GM19438 (cell line): ENCODE results near the gene TSHZ1.

ENCODE experiments used
- ATAC-seq: cut with Tn5 transposase; IDR thresholded peaks from one replicate; pipeline ENCODE4 v1.9.1; 2021; ENCODE audit warnings: low read depth; ENCODE audit not compliant: unreplicated experiment

TSHZ1 gene

DNA sequence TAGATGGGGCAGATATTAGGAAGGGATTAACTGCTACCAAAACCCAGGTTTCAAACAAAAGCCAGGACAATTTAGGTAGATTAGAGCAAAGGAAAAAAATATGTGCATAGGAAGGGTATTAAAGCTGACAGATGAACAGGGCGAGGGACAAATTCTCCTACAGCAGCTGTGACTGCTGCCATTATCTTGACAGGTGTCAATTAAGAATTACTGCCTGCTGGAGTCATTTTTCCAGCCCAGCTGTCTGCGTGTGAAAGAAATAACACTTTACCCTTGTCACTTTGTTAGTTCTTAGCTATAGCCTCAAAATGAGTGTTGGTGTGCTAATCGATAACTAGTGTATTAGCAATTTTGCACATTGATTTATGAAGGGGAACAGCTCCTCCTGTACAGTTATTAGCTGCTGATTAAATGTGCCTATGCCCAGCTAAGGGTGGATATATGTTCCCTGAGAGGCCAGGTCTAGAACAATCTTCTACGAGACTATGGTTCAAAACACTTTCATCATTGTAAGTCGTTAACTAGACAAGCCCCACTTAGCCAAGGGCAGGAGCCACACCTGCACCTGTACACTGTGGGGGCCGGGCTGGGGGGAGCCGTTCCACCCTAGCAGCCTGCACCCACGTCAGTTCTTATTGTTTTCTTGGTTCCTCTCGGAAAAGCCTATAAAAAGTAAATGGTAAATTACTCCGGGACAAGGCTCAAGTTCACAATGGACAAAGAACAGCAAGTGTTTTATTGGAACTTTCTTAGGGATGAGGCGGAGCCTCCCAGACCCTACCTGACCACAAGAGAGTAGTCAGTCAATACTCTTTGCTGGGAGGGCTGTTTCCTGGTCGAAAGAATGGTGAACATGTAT is 7.7 kb downstream of the TSHZ1 start:
- ATAC-seq = no peak

DNA sequence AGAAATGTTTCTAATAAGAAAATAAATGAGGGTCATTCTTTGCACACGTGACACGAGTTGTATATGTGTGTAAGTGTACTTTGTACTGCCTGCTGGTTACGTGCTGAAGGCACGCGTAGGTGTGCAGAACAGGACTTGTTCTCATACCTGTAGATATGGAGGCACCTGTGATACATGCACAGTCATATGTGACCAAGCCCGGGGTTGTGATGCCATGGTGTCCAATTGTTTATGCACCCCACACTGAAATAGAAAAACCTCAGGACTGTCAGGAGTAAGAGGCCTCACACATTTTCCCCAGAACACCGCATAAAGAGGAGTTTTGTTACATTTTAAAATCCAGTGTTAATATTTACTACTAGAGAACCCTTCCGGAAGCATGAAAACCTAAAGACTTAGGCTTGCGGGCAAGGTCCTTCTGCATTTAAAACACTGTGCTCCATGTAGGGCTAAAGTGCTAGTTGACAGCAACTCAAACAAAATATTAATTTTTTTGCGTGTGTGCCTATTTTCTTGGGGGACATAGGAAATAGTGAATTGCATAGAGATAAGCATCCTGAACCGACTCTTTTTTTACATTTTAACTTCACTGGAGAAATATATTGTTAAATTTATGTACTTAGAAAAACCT is 9.3 kb downstream of the TSHZ1 start:
- no peak for ATAC-seq

DNA sequence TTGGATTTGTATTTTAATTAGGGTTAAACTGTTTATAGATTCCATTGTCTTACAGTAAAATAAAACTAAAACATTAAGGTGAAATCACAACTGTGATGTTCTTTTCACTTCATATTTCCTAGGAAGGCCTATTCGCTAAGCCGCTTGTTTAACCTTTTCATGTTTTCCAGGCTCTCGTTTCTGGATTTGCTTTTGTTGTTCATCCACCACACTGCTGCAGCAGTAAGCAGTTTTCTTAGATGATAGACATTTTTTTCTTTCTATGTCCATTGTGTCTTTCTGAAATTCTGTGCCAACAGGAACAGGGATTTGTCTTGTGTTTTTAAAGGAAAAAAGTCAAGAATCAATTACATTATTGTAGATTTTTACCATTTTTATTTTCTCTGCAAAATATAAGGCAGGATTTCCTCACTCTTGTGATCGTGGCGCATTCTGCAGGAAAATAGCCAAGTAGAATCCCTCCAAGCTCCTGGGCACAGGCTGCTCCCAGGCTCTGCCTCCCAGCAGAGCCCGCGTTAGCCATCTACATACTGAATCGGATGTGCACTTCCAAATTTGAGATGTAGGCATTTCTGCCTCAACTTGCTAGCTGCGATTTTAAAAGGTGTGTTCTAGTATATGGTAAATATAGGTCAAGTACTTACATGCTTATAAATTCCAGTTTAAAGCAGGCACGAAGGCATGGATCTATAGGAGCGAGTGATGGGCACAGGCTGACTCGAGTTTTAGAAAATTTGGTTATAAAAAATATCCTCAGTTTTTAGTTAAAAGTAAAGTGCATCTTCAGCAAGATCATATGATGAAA is 10.2 kb downstream of the TSHZ1 start:
- no peak for ATAC-seq

DNA sequence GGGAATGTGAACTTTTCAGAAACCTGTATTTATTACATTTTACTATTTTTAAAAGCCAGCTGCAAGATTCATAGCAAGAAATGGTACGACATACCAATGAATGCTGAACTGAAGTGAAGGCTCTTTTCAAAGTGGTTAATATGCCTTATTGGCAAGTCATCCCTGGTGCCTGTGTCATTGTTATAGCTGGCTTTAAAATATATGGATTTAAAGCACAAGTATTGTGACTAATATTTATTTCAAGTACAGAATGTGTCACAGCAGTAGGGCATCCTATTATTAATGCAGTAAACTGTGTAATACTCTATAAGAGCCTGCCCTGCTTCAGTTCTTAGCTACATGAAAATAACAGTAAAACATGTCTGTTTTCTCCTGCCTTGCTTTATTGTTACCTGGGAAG is 10.8 kb downstream of the TSHZ1 start:
- no peak for ATAC-seq

DNA sequence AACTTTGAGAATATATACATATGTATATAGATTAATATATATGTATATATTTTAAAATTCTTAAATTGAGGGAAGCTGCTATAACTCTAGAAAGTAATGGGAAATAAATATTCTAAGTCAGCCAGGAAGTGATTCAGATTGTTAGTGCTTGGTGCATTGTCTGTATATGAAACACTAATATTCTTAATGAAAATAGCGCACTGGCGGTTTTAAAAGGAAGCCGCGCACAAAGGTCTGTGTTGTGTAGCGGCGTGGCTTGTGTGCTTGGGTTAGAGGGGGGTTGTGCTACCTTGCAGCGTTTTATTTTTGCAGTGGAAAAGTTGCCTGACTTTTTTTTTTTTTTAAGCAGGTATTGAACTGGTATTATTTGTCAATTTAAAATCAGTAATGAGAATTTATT is 11.3 kb downstream of the TSHZ1 start:
- ATAC-seq = no peak

DNA sequence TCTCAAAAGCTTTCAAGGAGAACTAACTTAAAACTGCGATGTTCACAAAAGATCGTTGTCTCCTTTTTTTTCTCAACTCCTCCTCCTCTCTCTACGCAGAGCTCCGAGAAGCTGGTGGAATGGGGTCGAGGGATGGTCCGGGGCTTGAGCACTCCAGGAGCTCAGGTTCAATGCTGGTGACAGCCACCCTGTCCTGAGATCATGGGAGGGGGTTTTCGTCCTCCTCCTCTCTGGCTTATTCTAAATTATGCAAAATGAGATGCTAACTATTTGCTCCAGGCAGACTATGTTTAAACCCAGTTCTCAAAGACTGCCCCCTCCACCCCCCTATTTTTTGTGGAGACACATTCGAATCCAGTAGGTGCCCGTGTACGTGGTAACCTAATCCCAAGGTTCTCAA is 11.8 kb downstream of the TSHZ1 start:
- ATAC-seq = no peak

DNA sequence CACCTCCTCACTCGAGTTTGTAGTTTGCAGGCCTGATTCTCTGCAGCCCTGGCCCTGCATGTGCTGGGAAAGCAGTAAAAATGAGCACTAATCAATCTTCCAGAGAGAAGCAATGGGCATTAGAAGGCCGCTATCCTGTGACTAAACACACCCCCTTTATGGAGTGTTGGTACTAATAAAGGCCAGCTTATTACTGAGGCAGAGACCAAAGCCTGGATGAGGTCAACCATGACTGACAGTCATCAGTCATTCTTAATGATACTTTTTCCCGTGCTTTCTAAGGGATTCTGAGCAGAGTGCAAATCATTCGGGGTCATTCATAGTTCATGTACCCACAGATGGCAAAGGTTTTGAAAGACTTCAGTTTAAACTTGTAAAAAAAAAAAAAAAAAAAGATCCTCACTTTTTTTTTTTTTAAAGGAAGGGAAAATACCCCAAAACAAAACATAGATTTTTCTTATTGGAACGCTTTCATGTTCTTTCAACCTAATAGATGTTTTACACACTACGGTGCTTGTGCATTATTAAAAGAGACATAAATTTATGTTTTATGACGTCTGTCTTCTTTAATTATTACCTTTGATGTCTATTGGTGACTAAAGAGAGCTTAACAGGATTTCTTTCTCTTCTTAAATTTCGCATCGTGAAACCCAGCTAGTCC is 13.2 kb downstream of the TSHZ1 start:
- no peak for ATAC-seq

DNA sequence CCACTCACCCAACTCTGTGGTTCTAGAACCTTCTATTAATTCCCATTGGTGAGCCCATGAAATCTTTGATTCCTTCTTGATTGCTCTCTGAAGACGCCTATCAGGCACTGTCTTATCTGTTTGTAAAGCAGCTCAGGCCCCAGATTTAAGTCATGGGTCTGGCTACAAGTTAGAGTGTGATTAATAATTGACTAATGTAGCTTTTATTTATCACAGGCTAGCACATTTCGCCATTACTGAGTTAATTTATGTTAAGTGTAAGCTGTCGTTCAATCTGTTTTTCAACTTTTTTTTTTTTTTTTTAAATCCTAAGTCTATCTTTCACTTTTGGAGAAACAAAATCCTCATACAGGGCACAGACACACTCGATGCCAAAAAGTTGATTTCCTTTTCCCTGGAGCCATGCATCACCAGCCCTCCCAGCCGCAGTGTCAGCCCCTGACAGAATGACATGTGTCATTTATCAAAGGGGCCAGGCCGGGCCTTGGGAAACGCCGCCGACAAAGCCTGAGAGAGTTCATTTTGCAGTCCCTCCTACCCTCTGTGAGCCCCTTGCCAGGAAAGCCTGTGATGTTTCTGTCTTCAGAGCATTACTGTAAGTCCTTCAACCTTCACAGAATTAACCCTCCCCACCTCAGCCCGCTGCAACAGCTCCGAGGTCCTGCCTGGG is 15.8 kb downstream of the TSHZ1 start:
- no peak for ATAC-seq

DNA sequence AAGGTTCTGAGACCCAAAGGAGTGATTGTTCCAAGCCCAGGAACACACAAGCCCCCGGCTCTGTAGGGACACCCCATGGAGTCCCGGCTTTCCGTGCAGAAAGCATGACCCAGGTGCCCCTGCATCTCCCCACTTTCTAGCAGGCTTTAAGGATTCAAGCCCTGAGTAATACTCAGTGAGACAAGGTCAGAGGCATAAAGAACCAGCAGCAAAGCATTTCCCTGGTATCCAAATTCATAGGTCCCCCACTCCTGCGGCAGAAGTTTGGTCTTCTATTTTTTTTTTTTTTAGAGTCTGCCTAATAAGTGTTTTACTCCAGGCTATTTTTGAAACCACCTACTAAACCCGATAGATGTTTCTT is 16.3 kb downstream of the TSHZ1 start:
- no peak for ATAC-seq

DNA sequence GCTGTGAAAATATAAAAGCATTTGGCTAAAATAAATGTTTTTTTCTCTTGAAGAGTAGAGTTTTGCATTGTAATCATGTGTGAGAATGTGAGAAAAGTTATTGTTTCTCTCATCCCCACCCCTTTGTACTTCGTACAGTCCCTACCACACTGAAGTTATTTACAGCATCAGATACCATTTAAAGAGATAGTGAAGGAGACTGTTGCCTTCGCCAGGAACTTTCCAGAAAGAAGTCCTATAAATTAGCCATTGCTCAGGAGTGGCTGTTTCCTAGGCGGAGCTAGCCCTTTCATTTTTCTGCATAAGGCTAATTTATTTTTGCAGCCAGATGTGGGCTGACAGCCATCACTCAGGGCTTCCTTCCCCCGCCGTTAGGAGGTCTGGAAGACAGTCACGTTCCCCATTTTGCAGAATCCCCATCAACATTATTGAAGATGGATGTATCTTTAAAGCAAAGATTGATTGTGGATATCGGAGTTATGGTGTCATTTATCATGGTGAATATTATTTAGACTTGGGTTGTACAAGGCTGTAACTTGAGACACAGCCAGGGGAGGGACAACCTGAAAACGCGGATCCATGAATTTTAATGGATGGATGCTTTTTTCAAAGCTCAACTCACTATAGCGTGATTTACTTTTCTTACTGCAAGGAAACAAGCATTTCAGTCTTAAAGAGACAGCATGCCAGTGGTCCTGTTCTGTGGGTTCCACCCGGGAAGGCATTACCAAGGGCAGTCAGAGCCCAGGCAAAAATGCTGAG is 17.1 kb downstream of the TSHZ1 start:
- no peak for ATAC-seq

DNA sequence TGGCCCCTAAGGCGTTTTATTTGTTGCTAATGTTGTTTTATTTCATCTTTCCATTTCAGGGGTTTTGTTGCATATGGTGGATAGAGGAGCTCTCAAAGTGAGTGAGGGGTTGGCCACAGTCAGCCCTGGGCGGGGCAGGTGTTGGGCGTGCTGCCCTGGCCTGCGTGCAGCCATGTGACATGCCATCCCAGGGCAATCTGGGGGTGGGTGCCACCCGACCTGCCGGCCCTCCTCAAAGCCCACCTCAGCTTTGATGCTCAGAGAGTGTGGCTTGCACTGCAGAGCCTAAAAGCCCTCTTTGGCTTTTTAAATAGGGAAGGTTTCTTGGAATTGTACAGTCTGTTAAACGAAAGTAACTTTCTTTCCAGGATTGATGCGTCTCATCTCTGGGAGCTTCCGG is 18.4 kb downstream of the TSHZ1 start:
- ATAC-seq = no peak

DNA sequence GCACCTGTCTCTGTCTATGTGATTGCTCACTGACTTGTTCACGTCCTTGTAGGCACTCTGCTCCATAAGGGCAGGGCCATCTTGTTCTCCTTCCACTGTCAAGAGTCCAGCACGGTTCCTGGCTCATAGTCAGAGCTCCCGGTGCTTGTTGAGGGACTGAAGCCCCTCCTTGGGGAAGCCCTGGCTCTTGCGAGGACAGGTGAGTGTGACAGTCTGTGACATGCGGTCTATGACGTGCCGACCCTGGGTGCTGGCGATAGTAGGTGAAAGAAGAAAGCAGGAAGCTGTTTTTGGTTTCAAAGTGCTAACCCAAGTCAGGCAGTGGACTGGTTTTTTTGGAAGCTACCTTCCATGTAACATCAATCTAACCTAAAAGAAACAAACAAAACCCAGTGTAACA is 18.8 kb downstream of the TSHZ1 start:
- ATAC-seq = no peak

DNA sequence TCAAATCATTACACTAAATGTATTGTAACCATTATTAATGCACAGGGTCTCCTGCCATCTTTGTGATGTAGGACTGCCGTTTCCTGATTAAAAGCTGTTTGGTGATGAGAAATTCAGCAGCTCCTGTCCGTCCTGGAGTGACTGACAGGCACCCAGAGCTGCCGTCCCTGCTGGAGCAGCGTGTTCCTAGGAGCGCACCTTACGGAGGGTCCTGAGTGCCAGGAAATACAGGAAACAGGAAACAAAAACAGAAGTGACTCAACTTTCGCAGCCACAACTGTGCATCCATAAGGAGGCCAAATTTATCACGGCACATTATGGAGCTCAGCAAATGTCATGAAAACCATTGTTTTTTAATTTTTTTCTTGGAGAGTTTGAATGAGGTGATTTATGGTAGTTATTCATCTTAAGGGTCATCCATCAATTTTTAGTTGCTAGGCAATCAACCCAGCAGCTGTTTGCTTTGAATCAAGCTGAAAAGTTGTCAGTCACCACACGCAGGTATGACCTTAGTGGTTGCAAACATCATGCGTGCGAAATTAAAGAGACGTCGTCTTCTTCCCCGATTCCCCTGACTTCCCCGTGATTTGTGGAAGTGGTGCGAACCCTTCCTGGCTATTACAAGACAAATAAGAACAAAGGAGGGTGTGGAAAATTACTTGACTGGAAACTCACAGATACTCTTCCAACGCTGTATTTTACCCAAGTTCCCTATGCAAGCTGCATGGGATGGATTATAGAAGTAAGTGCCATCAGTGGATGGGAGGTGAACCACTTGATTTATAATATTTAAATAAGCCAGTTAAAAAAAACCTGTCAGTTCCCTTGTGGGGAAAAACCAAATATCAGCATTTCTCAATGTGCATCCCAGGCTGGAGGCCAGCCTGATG is 19.8 kb downstream of the TSHZ1 start:
- ATAC-seq = no peak

DNA sequence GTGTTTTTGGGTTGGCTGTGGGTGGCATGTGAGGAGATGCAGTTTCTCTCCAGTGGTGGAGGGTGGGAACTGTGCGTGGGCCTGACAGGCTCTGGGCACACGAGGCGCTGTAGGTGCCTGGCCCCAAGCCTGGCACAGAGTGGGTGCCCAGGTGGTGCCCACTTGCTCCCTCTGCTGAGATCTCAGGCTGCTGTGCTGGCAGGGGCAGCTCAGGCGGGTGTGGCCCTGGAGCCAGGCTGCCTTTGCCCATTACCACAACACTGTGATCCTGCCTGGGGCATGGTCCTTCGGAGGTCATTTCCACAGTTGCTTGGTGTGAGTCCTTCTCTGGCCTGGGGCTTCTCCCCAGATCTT is 20.4 kb downstream of the TSHZ1 start:
- no peak for ATAC-seq

DNA sequence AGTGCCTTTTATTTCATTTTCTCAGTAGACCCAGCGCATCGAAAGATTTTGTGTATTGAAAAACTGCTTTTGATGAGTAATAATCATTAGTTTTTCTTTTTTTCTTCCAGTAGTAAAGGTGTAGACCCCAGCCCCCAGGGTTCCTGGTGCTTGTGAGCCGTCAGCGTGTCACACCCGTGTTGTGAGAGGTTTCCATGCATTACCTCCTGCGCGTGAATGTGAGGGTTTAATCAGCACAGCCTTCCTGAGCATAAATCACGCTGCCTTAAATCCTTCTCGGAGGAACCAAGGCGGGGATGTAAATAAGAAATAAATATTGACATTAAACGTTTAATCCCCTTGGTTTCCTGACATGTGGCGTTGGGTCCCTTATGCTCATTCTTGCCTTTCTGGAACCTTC is 24.3 kb downstream of the TSHZ1 start:
- ATAC-seq = no peak

DNA sequence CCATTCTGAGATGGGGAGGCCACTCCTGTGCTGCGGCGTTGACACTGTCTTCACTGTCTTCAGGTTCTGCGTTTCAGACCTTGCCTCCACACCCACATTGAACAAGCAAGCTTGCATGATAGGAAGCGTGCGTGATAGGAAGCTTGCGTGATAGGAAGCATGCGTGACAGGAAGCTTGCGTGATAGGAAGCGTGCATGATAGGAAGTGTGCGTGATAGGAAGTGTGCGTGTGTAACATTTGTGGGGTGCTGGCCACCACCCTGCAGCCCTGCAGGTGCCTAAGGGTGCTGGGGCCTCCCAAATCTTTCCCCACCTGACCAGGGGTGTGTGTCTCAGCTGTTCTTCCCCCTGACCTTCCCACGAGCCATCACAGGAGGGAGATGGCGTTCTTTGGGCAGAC is 25.3 kb downstream of the TSHZ1 start:
- ATAC-seq = no peak

DNA sequence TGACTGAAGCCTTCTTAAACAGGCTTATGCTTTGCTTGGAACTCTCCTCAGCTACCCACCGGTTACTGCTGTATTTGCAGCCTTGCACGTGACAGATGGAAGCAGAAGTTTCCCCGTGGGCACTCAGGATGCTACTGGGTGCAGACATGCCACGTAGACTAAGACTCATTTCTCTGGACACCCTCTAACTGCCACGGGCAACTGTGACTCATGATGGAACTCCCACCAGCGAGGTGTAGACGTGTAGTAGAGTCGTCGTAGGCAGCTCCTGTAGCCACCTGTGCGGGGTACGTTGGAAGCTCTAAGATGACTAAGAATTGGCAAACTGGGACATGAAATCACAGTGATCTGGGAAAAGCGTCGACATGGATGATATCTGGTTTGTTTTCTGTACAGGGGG is 27.5 kb downstream of the TSHZ1 start:
- no peak for ATAC-seq

DNA sequence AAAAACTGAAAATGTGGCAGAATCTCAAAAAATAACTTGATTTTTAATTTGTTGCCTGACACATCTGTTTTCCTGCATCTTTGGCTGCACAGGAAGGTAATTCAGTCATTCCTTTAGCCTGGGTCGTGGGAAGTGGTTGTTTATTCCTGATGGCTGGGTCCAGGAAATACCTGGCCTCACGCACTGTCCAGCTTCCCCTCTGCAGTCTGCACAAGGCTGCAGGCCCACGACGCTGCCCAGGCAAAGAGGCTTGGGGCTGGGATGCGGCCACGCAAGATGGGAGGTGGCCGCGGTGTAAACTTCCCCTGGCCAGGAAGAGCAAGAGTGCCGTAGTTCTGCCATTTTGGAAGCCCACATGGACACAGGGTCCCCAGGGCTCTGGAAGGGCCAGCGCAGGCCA is 28.2 kb downstream of the TSHZ1 start:
- ATAC-seq = no peak

DNA sequence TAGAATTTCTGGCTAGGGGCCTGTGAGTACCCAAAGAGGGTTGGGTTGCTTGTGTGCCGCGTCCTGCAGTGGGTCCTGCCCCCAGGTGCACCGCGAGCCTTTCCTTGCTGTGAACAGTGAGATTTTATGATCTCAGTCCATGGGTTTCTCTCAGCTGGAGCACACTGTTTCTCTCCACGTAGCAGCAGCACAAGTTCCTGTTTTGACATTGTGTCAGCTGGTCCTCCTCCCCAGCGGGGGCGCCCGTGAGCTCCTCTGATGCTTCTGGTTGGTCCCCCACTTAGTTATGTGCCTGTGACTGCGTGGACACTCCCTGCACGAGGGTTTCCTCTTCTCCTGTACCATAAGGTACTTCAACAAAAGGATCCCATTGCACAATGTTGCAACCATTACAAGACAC is 29.8 kb downstream of the TSHZ1 start:
- no peak for ATAC-seq
